ENCODE measurements around the gene ZNF148. TPM values are rescaled to one million over a fixed set of nuclear protein-coding genes. Genes with fewer than 3 reads are reported as not detected.

The ZNF148 gene
- total RNA-seq, 1 experiment from 2014 or later, result 55.8 TPM

DNA sequence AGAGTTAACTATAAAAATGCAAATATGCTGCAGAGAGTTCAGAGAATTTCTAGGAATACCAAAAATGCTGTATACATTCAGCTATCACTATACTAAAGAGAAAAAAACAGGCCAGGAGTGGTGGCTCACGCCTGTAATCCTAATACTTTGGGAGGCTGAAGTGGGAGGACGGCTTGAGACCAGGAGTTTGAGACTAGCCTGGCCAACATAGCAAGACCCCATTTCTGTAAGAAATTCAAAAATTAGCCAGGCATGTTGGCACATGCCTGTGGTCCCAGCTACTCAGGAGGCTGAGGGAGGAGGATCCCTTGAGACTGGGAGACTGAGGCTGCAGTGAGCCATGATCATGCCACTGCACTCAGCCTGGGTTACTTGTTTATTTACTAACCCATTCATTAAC, 87.9 kb downstream of the ZNF148 start:
- no peaks in the 10 kb centered on the region for H3K27me3 ChIP-seq (ENCODE audit: control insufficient read depth, insufficient read depth, low read length)
- no peak for DNase-seq (ENCODE audit: low read depth, low spot score)
- ChIA-PET POLR2A (no interaction called here), CTCF (no interaction called here)
- ATAC-seq, result no peak
- no TSS peak for BruUV-seq (replicated peaks)
- H3K36me3 ChIP-seq (ENCODE audit: control insufficient read depth, insufficient read depth, low read length), result no peaks in the 10 kb centered on the region
- no peaks in the 10 kb centered on the region for H3K9me3 ChIP-seq (ENCODE audit: control insufficient read depth, insufficient read depth, low read depth, low read length)
- in situ Hi-C loops (cut with HindIII; ENCODE audit: low pct_unique_long_range_greater_than_20kb, low sequenced_read_pairs), result no loop called here
- no peaks in the 10 kb centered on the region for H3K4me1 ChIP-seq (ENCODE audit: control insufficient read depth, insufficient read depth, low read length)
- TF ChIP-seq, protein P1, sequence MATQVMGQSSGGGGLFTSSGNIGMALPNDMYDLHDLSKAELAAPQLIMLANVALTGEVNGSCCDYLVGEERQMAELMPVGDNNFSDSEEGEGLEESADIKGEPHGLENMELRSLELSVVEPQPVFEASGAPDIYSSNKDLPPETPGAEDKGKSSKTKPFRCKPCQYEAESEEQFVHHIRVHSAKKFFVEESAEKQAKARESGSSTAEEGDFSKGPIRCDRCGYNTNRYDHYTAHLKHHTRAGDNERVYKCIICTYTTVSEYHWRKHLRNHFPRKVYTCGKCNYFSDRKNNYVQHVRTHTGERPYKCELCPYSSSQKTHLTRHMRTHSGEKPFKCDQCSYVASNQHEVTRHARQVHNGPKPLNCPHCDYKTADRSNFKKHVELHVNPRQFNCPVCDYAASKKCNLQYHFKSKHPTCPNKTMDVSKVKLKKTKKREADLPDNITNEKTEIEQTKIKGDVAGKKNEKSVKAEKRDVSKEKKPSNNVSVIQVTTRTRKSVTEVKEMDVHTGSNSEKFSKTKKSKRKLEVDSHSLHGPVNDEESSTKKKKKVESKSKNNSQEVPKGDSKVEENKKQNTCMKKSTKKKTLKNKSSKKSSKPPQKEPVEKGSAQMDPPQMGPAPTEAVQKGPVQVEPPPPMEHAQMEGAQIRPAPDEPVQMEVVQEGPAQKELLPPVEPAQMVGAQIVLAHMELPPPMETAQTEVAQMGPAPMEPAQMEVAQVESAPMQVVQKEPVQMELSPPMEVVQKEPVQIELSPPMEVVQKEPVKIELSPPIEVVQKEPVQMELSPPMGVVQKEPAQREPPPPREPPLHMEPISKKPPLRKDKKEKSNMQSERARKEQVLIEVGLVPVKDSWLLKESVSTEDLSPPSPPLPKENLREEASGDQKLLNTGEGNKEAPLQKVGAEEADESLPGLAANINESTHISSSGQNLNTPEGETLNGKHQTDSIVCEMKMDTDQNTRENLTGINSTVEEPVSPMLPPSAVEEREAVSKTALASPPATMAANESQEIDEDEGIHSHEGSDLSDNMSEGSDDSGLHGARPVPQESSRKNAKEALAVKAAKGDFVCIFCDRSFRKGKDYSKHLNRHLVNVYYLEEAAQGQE (IDR thresholded peaks at IDR 0.05; ENCODE audit: insufficient read depth in 1 of 2, low read depth in 2 of 2, low read length in 1 of 2), result no peak
- no peak for TF ChIP-seq POLR2AphosphoS5 (IDR thresholded peaks at IDR 0.05; ENCODE audit: low read depth, low read length)
- no peak for TF ChIP-seq TCF7L2 (IDR thresholded peaks at IDR 0.05; ENCODE audit: low read depth, low read length)
- TF ChIP-seq SIN3A (IDR thresholded peaks at IDR 0.05; ENCODE audit: borderline replicate concordance, insufficient read depth, low read depth, low read length), result no peak
- TF ChIP-seq, protein P2, sequence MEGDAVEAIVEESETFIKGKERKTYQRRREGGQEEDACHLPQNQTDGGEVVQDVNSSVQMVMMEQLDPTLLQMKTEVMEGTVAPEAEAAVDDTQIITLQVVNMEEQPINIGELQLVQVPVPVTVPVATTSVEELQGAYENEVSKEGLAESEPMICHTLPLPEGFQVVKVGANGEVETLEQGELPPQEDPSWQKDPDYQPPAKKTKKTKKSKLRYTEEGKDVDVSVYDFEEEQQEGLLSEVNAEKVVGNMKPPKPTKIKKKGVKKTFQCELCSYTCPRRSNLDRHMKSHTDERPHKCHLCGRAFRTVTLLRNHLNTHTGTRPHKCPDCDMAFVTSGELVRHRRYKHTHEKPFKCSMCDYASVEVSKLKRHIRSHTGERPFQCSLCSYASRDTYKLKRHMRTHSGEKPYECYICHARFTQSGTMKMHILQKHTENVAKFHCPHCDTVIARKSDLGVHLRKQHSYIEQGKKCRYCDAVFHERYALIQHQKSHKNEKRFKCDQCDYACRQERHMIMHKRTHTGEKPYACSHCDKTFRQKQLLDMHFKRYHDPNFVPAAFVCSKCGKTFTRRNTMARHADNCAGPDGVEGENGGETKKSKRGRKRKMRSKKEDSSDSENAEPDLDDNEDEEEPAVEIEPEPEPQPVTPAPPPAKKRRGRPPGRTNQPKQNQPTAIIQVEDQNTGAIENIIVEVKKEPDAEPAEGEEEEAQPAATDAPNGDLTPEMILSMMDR (IDR thresholded peaks at IDR 0.05), result no peak
- intact Hi-C loops (cut with micrococcal nuclease; ENCODE audit: unreplicated experiment), result no loop called here
- H3K27ac ChIP-seq (ENCODE audit: low read length), result no peak overlapping the region
- no peak overlapping the region for H3K4me3 ChIP-seq (ENCODE audit: low read depth in 2 of 2, low read length in 2 of 2)

DNA sequence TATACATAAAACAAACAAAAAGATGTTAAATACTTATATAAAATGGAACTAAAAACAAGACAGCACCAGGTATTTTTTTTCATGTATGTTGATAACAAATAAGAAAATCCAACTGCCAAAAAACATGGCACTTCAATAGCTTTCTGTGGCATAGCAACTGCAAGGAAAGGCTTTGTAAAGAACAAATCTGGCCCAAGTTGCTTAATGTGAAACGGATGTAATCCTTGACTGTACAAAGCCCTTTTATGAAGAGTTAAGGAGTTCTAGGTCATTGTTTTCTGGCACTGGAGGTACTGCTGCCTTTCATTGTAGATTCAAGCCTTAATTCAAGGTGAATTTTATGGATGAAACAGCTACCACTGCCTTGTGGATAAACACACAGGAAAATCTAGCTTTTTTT, 93.7 kb downstream of the ZNF148 start:
- in situ Hi-C loops (cut with HindIII; ENCODE audit: low pct_unique_long_range_greater_than_20kb, low sequenced_read_pairs) (no loop called here), intact Hi-C loops (cut with micrococcal nuclease; ENCODE audit: unreplicated experiment) (no loop called here)
- no peaks in the 10 kb centered on the region for H3K4me1 ChIP-seq (ENCODE audit: control insufficient read depth, insufficient read depth, low read length)
- ATAC-seq (no peak), DNase-seq (ENCODE audit: low read depth, low spot score) (no peak)
- H3K27me3 ChIP-seq (ENCODE audit: control insufficient read depth, insufficient read depth, low read length), result no peaks in the 10 kb centered on the region
- ChIA-PET POLR2A (no interaction called here), CTCF (no interaction called here)
- BruUV-seq (replicated peaks), result no TSS peak
- TF ChIP-seq, protein P2 (IDR thresholded peaks at IDR 0.05), result no peak
- TF ChIP-seq, protein P1 (IDR thresholded peaks at IDR 0.05; ENCODE audit: insufficient read depth in 1 of 2, low read depth in 2 of 2, low read length in 1 of 2), result no peak
- no peak for TF ChIP-seq POLR2AphosphoS5 (IDR thresholded peaks at IDR 0.05; ENCODE audit: low read depth, low read length)
- H3K9me3 ChIP-seq (ENCODE audit: control insufficient read depth, insufficient read depth, low read depth, low read length), result no peaks in the 10 kb centered on the region
- H3K4me3 ChIP-seq (ENCODE audit: low read depth in 2 of 2, low read length in 2 of 2), result no peak overlapping the region
- no peak overlapping the region for H3K27ac ChIP-seq (ENCODE audit: low read length)
- peaks cover 7% of the 10 kb centered on the region for H3K36me3 ChIP-seq (ENCODE audit: control insufficient read depth, insufficient read depth, low read length)
